HFF-Myc (cell line): ENCODE measurements around the gene RNF14.

Source experiments
- DNase-seq: peaks from one replicate; pipeline ENCODE4 v3.0.0-alpha.2; 2011; ENCODE audit warnings: low read depth; ENCODE audit errors: extremely low read depth
- H3K4me3 ChIP-seq: replicated peaks from 2 replicates; pipeline ENCODE4 v1.5.1; 2011; ENCODE audit warnings: low read depth, mild to moderate bottlenecking, control low read depth, low read length
- TF ChIP-seq, protein P1 (sequence below): IDR thresholded peaks from 2 replicates; pipeline ENCODE4 v1.5.1; 2012; ENCODE audit warnings: mild to moderate bottlenecking, low read depth, low read length, control low read depth; ENCODE audit errors: missing control alignments

RNF14 gene

GRCh38 chr5:141940695-141941271 is 28.1 kb upstream of the RNF14 start:
- H3K4me3 ChIP-seq: no peak overlapping the region
- no peak for DNase-seq
- TF ChIP-seq, protein P1, sequence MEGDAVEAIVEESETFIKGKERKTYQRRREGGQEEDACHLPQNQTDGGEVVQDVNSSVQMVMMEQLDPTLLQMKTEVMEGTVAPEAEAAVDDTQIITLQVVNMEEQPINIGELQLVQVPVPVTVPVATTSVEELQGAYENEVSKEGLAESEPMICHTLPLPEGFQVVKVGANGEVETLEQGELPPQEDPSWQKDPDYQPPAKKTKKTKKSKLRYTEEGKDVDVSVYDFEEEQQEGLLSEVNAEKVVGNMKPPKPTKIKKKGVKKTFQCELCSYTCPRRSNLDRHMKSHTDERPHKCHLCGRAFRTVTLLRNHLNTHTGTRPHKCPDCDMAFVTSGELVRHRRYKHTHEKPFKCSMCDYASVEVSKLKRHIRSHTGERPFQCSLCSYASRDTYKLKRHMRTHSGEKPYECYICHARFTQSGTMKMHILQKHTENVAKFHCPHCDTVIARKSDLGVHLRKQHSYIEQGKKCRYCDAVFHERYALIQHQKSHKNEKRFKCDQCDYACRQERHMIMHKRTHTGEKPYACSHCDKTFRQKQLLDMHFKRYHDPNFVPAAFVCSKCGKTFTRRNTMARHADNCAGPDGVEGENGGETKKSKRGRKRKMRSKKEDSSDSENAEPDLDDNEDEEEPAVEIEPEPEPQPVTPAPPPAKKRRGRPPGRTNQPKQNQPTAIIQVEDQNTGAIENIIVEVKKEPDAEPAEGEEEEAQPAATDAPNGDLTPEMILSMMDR: no peak

GRCh38 chr5:141941307-141941706 is 27.6 kb upstream of the RNF14 start:
- no peak overlapping the region for H3K4me3 ChIP-seq
- DNase-seq: peak; percentile 10
- TF ChIP-seq, protein P1: no peak

DNA sequence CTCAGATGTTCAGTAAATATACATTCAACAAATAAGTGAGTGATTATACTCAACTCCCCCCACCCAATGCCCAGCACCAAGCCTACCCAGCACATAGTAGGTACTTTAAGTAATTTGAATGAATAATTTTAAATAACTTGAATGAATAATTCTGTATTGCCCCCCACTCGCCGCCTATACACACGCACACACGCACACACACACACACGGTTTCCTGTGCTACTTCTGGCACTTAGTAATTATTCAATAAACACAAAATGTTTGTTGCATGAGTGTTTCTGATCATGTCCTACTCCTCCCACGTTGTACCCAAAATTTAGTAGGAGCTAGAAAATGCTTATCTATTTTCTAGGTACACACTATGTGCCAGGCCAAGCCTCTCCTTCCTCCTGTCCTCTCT is 27.1 kb upstream of the RNF14 start:
- no peak for DNase-seq
- no peak overlapping the region for H3K4me3 ChIP-seq
- TF ChIP-seq, protein P1: no peak

GRCh38 chr5:141942185-141942857 is 26.6 kb upstream of the RNF14 start:
- DNase-seq: no peak
- TF ChIP-seq, protein P1: no peak
- no peak overlapping the region for H3K4me3 ChIP-seq

- no peak overlapping the region for H3K4me3 ChIP-seq
- DNase-seq: no peak
- TF ChIP-seq, protein P1: no peak
Measured at GRCh38 chr5:141944076-141944475, 24.8 kb upstream of the RNF14 start.

GRCh38 chr5:141945511-141946051 is 23.3 kb upstream of the RNF14 start:
- no peak overlapping the region for H3K4me3 ChIP-seq
- DNase-seq: no peak
- TF ChIP-seq, protein P1: no peak
